DOHH2 (cell line): ENCODE measurements around the gene VPS33A.

ENCODE experiments used
- H3F3A ChIP-seq: fragments of 200-600 bp; sonication (generic), shearing (Covaris generic); 2 replicates; pipeline ENCODE4 v1.6.0; 2016; ENCODE audit warnings: antibody characterized with exemption, mild to moderate bottlenecking; ENCODE audit not compliant: control insufficient read depth, insufficient read depth
- H3K27ac ChIP-seq: fragments of 200-600 bp; sonication (generic); 2 replicates; pipeline ENCODE4 v1.5.1; 2014; ENCODE audit warnings: low read depth, mild to moderate bottlenecking, low read length, moderate library complexity
- H3K27me3 ChIP-seq: fragments of 200-600 bp; sonication (generic); 2 replicates; pipeline ENCODE4 v1.6.1; 2014; ENCODE audit warnings: mild to moderate bottlenecking, low read length, mixed read lengths; ENCODE audit not compliant: control insufficient read depth
- H3K36me3 ChIP-seq: fragments of 200-600 bp; sonication (generic); 2 replicates; pipeline ENCODE4 v1.6.1; 2014; ENCODE audit warnings: mild to moderate bottlenecking, low read length, moderate library complexity, mixed read lengths; ENCODE audit not compliant: control insufficient read depth
- H3K4me1 ChIP-seq: fragments of 200-600 bp; sonication (generic); 2 replicates; pipeline ENCODE4 v1.6.1; 2014; ENCODE audit warnings: mild to moderate bottlenecking, low read length, mixed read lengths; ENCODE audit not compliant: control insufficient read depth
- H3K4me2 ChIP-seq: fragments of 200-600 bp; sonication (generic); 2 replicates; pipeline ENCODE4 v1.6.0; 2014; ENCODE audit warnings: mild to moderate bottlenecking, low read length, moderate library complexity
- H3K4me3 ChIP-seq: fragments of 200-600 bp; sonication (generic); 2 replicates; pipeline ENCODE4 v1.5.1; 2014; ENCODE audit warnings: mild to moderate bottlenecking, low read length, mixed read lengths
- H3K79me2 ChIP-seq: fragments of 200-600 bp; sonication (generic); 2 replicates; pipeline ENCODE4 v1.6.1; 2014; ENCODE audit warnings: mild to moderate bottlenecking, low read length, mixed read lengths; ENCODE audit not compliant: control insufficient read depth
- H3K9me2 ChIP-seq: fragments of 200-600 bp; sonication (generic); replicated peaks from 2 replicates; pipeline ENCODE4 v1.6.1; 2014; ENCODE audit warnings: mild to moderate bottlenecking, low read length, mixed read lengths; ENCODE audit not compliant: control insufficient read depth
- H3K9me3 ChIP-seq: fragments of 200-600 bp; sonication (generic); 2 replicates; pipeline ENCODE4 v1.6.1; 2014; ENCODE audit warnings: antibody characterized with exemption, low read length, mixed read lengths; ENCODE audit not compliant: control insufficient read depth, insufficient read depth
- H4K20me1 ChIP-seq: fragments of 200-600 bp; sonication (generic); 2 replicates; pipeline ENCODE4 v1.6.0; 2014; ENCODE audit warnings: low read depth, mild to moderate bottlenecking, antibody characterized with exemption, low read length, moderate library complexity; ENCODE audit not compliant: control insufficient read depth, insufficient read depth
- EZH2phosphoT487 ChIP-seq: fragments of 200-600 bp; sonication (generic); IDR thresholded peaks from 2 replicates; pipeline ENCODE4 v1.6.1; 2017; ENCODE audit warnings: borderline replicate concordance, mild to moderate bottlenecking, antibody characterized with exemption, low read length, moderate library complexity, mixed read lengths
- TF ChIP-seq, protein P1 (sequence below): fragments of 200-600 bp; sonication (generic); IDR thresholded peaks from one replicate; pipeline ENCODE4 v1.5.1; 2014; ENCODE audit warnings: antibody characterized with exemption, mild to moderate bottlenecking, low read depth, low read length; ENCODE audit not compliant: poor library complexity, severe bottlenecking

VPS33A gene

DNA sequence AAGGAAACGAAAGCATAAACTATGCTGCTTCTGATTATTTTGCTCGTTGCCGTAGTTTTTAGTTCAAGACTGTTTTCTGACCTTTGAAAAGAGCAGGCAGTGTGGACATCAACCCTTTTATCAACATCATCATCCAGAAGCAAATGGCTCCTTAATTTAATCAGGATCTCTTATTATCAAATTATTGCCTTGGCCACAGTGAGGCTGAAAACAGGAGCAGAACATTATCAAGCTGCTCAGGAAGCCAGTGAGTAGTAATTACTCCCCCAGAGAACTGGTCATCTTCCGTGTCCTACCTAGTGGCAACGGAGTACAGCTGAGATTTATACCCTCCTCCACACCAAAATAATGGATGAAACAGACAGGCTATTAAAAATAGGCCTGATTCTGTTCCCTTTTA is 38.2 kb downstream of the VPS33A start:
- H4K20me1 ChIP-seq, result peaks cover 7% of the 10 kb centered on the region; the same call in 1 of the 2 replicates
- H3K27ac ChIP-seq, result no peak overlapping the region
- H3K4me3 ChIP-seq, result no peak overlapping the region
- no peak for TF ChIP-seq EZH2phosphoT487
- TF ChIP-seq, protein P1, sequence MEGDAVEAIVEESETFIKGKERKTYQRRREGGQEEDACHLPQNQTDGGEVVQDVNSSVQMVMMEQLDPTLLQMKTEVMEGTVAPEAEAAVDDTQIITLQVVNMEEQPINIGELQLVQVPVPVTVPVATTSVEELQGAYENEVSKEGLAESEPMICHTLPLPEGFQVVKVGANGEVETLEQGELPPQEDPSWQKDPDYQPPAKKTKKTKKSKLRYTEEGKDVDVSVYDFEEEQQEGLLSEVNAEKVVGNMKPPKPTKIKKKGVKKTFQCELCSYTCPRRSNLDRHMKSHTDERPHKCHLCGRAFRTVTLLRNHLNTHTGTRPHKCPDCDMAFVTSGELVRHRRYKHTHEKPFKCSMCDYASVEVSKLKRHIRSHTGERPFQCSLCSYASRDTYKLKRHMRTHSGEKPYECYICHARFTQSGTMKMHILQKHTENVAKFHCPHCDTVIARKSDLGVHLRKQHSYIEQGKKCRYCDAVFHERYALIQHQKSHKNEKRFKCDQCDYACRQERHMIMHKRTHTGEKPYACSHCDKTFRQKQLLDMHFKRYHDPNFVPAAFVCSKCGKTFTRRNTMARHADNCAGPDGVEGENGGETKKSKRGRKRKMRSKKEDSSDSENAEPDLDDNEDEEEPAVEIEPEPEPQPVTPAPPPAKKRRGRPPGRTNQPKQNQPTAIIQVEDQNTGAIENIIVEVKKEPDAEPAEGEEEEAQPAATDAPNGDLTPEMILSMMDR, result no peak
- H3K9me3 ChIP-seq, result no peaks in the 10 kb centered on the region
- H3K79me2 ChIP-seq, result peaks cover 27% of the 10 kb centered on the region
- peaks cover 25% of the 10 kb centered on the region for H3K4me1 ChIP-seq
- H3K27me3 ChIP-seq, result no peaks in the 10 kb centered on the region
- no peak overlapping the region for H3K4me2 ChIP-seq
- H3F3A ChIP-seq, result no peaks in the 10 kb centered on the region
- no peaks in the 10 kb centered on the region for H3K9me2 ChIP-seq
- peaks cover 20% of the 10 kb centered on the region for H3K36me3 ChIP-seq

DNA sequence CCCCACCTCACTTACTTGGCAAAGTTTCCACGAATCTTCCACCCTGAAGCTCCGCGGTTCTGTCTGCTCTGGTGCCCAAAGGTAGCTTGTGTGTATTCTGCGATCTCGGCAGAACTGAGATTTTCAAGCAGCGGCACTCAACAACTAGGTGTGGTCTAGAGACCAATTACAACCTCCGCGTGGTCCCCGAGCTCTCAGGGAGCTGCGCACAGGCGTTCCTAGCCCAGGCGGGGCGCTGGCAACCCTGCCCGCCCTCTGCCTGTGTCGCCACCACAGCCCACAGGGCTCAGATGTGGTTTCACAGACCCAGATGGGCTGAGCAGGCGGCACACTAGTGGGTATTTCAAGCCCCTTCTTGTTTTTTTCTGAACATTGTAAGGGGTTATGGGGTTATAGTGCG is 39.0 kb downstream of the VPS33A start:
- H3K9me2 ChIP-seq, result no peaks in the 10 kb centered on the region
- H3K27me3 ChIP-seq, result no peaks in the 10 kb centered on the region
- H3K9me3 ChIP-seq, result no peaks in the 10 kb centered on the region
- H3K4me3 ChIP-seq, result no peak overlapping the region
- no peak for TF ChIP-seq EZH2phosphoT487
- TF ChIP-seq, protein P1, result no peak
- peaks cover 7% of the 10 kb centered on the region; the same call in 1 of the 2 replicates for H4K20me1 ChIP-seq
- H3F3A ChIP-seq, result no peaks in the 10 kb centered on the region
- no peak overlapping the region for H3K27ac ChIP-seq
- H3K4me1 ChIP-seq, result peaks cover 25% of the 10 kb centered on the region
- H3K36me3 ChIP-seq, result peaks cover 26% of the 10 kb centered on the region
- H3K4me2 ChIP-seq, result peak overlapping the region; percentile 72; the same call in 1 of the 2 replicates
- H3K79me2 ChIP-seq, result peaks cover 34% of the 10 kb centered on the region

DNA sequence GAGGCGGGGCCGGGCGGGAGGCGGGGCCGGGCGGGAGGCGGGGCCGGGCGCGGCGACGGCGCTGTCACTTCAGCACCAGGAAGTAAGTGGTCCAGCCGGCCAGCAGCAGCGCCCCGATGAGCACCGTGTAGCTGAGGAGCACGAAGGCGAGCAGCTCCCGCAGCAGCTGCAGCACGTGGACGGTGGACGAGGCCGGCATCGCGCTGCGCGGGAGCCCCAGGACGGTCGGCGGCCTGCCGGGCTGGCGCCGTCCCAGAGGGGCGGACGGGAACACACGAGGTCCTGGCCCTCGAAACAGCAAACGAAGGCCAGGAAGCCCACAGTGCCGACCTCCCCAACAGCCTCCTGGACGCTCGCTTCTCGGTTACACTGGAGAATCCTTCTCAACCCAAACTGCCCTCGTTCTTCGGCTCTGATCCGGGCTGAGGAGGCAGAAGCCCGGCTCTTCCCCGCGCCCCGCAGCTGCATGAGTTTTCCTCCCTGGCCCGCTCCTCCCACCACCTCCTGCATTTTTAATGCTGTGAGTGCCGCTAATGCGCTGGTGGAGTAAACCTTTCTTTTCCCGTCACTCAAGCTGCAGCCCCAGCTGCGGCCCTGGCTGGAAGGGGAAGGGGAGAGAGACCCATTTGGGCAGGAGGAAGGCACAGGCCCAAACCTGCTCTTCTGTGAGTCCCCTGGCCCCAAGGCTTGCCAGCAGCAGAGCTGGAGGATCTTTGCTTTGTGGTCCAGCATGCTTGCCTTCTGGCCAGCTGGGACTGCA is 39.7 kb downstream of the VPS33A start:
- peaks cover 33% of the 10 kb centered on the region for H3K36me3 ChIP-seq
- peak overlapping the region; percentile 72 for H3K4me2 ChIP-seq
- H3K79me2 ChIP-seq, result peaks cover 42% of the 10 kb centered on the region
- H3K9me3 ChIP-seq, result no peaks in the 10 kb centered on the region
- peaks cover 25% of the 10 kb centered on the region for H3K4me1 ChIP-seq
- H3F3A ChIP-seq, result no peaks in the 10 kb centered on the region
- H3K4me3 ChIP-seq, result peak overlapping the region; percentile 72
- H3K27ac ChIP-seq, result no peak overlapping the region
- H3K27me3 ChIP-seq, result no peaks in the 10 kb centered on the region
- TF ChIP-seq, protein P1, result no peak
- TF ChIP-seq EZH2phosphoT487, result no peak
- peaks cover 7% of the 10 kb centered on the region; the same call in 1 of the 2 replicates for H4K20me1 ChIP-seq
- H3K9me2 ChIP-seq, result no peaks in the 10 kb centered on the region
